Measurements from ENCODE around the gene RANGAP1.
"Not testable (repeated sequence)": the region's sequence is repeated elsewhere in the genome, so short reads cannot be mapped to it uniquely, and the experiment has no call there.

DNA sequence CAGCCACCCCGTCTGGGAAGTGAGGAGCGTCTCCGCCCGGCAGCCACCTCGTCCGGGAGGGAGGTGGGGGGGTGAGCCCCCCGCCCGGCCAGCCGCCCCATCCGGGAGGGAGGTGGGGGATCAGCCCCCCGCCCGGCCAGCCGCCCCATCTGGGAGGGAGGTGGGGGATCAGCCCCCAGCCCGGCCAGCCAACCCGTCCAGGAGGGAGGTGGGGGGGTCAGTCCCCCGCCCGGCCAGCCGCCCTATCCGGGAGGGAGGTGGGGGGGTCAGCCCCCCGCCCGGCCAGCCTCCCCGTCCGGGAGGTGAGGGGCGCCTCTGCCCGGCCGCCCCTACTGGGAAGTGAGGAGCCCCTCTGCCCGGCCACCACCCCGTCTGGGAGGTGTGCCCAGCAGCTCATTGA is 8.8 kb upstream of the RANGAP1 start:
- TF ChIP-seq POLR2A, CTCF (IDR thresholded peaks at IDR 0.05): not testable (repeated sequence)

Data from transverse colon (tissue), 3 donors.